ENCODE measurements around the gene LBP.
"Not testable (repeated sequence)": the region's sequence is repeated elsewhere in the genome, so short reads cannot be mapped to it uniquely, and the experiment has no call there.

LBP gene

DNA sequence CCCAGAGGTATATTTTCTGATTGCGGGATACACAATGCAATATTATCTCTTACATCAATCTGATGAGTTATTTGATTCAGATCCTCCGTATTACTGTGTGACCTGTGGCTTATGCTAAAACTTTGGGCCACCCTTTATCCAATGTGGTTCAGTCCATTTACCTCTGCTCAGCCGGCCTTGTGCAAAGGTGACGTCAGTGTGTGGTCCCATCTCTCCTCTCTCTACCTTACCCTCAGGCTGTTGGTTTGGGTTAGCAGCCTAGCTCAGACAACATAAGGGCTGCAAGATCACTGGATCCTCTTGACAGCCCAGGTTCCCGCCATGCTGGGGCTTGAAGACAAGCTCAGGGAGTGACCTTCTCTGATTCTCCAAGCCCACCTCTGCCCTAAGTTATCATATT is 55.8 kb downstream of the LBP start:
- DNase-seq, result no peak

DNA sequence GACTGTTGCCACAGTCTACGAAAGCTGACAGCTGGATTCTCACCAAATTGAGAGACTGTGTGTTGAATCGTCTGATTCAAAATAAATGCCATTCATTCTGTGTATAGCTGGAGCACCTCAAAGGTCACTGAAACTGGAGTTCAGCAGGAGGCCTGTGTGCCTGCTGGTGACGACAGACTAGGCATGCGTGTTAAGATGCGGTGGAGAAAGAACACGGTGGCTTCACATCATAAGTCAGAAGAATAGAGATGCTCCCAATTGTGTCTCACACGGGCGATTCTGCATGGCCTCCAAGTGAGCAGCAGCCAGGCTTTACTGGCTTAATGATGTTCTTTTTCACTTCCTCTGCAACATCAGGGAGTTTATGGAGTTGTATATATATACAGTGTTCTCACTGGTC is 56.5 kb downstream of the LBP start:
- DNase-seq, result no peak

DNA sequence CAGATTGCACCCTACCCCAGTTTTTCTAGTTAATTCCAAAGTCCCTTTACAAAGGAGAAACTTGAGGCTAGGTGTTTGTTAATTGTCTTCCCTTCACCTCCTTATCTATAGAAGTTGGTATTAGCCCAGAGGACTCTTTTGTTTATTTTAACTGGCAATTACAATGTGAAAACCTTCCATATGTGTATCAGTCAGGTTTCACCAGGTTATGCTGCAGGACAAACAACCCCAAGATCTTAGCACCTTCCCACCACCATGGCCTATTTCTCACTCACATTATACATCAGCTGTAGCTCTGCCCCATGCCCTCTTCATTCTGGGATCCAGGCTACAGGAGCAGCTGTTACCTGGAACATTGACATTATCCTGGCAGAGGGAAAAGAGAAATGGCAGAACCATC is 57.7 kb downstream of the LBP start:
- DNase-seq, result no peak

DNA sequence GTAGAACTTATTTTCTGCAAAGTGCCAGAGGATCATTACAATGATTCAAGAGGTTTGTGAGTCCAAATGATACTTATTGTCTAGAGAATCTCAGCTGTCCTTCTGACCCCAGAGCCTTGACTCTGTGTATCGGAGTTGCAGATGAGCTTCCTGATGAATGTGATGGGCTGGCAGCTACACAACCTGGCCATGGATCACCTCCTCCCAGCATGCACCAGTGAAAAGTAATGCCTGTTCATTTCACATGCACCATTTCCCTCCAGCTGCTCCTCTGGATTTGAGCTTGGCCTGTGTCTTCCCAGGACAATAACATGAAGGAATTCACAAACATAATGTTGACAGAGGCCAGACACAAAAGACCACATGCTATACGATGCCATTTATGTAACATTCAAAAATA is 58.9 kb downstream of the LBP start:
- DNase-seq, result no peak

DNA sequence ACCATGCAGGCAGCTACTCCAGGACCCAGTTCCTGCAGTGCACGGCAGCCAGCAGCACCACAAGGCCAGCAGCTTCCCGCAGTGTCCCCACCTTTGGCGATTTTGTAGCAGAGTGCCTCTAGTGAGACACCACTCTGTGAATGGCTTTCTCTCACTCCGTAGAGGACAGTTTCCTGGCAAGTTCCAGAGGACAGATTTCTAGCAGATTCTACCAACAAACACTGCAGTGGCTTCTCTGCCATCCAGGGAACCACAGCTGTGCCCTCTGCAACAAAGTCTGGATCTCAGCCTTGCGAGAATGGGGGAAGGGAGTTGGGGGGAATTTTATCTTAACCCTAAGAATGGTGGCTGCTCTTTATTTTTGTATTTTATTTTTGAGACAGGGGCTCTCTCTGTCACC is 60.2 kb downstream of the LBP start:
- DNase-seq, result no peak

DNA sequence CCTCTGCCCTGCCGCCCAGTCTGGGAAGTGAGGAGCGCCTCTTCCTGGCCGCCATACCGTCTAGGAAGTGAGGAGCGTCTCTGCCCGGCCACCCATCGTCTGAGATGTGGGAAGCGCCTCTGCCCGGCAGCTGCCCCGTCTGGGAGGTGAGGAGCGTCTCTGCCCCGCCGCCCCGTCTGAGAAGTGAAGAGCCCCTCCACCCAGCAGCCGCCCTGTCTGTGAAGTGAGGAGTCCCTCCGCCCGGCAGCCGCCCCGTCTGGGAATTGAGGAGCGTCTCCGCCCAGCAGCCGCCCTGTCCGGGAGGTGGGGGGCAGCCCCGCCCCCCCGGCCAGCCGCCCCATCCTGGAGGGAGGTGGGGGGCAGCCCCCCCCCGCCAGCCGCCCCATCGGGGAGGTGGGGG is 61.0 kb downstream of the LBP start:
- DNase-seq, result no peak

DNA sequence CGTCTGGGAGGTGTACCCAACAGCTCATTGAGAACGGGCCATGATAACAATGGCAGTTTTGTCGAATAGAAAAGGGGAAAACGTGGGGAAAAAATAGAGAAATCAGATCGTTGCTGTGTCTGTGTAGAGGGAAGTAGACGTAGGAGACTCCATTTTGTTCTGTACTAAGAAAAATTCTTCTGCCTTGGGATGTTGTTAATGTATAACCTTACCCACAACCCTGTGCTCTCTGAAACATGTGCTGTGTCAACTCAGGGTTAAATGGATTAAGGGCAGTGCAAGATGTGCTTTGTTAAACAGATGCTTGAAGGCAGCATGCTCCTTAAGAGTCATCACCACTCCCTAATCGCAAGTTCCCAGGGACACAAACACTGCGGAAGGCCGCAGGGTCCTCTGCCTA is 61.5 kb downstream of the LBP start:
- not testable (repeated sequence) for DNase-seq

DNA sequence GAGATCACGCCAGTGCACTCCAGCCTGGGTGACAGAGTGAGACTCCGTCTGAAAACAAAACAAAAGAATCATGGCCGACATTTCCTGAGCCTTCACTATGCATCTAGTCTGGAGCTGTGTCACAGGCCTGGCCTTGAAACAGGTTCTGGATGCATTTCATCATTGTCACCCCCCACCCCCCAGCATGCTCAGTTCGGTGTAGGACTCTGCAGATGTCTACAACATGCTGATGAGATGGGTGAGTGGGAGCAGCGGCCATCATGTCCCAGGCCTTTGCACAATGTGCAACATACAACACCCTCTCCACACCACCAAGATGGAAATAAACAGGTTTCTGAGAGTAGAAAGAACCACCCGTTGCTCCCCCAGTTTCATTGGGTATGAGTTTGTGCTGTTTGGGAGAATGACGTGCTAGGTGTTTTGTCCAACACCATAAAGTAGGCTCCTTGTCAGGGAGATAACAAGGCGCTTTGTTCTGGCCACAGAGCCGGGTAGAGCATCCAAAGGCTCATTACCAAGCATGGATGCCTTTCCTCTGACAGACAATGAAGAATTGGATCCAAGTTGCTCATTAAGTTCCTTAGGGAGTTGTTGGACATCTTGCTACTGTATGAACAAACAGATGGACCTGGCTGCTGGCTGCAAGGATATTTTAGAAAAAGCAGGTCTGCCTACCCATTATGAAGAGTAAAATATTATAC is 66.7 kb downstream of the LBP start:
- no peak for DNase-seq

DNA sequence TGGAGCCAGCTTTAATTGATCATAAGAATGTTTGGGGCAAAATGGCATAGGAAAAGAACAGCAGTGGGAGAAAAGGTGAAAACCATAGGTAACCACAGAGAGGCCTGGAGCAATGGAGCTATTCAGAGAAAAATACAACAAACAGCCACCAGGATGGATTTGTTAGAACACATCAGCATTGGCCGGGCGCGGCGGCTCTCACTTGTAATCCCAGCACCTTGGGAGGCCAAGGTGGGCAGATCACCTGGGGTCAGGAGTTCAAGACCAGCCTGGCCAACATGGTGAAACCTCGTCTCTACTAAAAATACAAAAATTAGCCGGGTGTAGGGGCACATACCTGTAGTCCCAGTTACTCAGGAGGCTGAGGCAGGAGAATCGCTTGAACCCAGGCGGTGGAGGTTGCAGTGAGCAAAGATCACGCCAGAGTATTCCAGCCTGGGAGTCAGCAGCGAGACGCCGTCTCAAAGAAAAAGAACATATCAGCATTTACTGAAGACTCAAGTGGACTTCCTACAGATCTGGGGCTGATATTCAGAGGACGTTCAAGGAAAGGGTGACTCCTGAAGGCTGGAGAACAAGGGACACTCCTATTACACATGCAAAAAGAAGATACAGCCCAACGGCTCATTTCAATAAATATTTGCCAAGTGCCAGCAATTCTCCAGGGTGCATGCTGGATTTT is 68.6 kb downstream of the LBP start:
- DNase-seq, result no peak

DNA sequence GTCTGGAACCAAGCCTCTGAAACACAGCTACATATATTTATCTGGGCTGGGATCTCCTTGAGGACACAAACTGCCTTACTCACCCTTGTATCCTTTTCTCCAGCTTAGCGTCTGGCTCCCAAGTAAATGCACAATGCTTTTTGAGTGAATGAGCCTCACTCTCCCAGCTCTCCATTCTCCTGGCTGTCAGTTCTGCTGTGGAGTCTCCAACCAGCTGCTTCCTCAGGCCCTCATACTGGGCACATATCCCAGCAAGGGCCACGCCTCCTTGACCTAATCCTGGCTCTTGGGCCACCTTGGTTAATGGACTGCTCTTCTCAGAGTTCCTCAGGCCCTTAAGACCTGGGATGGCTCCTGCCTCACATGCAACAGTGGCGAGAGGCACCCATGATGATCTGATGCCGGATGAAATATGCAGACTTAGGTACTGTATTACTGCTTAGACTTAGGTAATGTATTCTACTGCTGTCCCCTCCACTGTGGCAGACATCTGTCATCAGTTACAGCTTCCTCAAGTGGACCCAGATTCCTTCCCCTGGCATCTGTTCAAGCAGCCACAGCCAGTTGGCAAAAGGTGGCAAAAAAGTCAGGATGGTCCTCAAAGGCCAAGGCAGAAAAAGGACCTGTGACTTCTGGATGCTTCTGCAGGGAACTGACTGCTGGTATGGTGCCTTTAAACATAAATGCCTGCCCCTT is 72.4 kb downstream of the LBP start:
- no peak for DNase-seq

DNA sequence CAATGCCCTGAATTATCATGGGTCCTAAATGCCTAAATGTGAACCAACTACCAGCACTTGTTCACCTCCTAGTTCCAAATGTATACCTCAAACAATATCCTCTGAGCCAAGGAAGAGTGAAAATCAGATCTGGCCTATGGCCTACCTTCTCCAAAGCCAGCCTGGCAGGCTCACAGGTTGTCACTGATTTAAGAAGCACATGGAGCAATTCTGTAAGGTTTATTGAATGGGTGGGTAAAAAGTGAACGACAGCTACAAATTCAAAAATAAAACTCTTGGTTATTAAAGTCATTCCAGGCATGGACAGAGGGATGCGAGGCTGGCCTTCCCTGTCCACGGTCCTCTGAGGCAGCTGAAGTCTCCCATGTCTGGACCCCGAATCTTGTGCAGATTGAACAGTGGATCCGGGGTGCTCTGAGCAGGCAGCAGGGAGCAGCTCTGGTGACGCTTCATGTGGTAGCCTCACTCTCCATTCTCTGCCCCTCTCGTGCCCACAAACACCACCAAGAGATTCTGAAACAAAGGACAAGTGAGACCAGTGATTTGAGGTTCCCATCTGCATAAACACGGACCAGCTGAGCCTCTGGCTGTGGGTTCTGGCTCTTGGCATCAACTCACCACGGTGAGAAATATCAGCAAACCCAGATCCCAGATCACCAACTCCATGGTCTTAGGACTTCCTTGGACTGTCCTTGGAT is 74.3 kb downstream of the LBP start:
- no peak for DNase-seq

DNA sequence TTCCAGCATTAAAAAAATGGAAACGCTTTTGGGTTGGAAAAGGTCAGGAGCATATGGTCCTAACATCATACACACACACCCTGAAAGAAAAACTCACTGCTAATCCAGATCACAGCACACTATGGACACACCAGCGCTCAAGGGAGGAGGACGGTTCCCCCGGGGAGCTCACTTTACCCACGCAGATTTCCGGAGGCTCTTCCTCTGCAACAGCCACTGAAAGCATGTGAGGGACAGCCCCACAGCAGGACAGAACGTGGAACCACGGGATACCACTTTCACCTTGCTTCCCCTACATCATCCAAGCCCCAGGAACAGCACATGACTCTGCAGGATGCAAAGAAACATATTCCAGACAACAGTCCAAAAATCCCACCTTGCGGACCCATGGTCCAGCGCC is 75.6 kb downstream of the LBP start:
- no peak for DNase-seq

DNA sequence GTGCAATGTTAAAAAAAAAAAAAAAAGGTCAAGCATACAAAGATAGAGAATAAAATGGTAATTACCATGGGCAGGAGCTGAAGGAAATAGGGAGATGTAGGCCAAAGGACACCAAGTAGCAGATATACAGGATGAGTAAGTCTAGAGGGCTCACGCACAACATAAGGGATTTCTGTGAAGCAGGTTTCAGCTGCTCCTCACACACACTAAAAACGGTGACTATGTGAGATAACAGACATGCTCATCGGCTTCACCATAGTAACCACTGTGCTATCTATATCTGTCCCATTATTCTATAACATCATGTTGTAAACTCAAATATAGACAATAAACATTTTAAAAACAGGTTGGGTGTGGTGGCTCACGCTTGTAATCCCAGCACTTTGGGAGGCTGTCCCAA is 77.3 kb downstream of the LBP start:
- DNase-seq, result no peak

DNA sequence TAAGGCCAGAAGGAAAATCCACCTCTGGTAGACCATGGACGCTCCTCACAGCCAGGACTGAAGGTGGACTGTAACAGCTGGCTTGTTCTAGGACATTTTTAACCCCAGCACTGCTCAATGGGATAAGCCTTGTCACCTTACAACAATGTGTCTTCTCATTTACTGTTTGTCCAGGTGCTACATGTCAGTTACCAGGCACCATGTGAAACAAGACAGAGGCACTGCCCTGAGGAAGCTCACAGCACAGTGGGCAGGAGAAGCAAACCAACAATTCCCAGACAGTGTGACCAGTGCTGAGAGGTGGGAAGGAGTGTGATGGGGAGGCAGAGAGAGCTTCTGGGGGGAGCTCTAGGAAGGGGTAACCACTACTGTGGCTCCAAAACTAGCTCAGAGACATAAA is 78.1 kb downstream of the LBP start:
- no peak for DNase-seq

DNA sequence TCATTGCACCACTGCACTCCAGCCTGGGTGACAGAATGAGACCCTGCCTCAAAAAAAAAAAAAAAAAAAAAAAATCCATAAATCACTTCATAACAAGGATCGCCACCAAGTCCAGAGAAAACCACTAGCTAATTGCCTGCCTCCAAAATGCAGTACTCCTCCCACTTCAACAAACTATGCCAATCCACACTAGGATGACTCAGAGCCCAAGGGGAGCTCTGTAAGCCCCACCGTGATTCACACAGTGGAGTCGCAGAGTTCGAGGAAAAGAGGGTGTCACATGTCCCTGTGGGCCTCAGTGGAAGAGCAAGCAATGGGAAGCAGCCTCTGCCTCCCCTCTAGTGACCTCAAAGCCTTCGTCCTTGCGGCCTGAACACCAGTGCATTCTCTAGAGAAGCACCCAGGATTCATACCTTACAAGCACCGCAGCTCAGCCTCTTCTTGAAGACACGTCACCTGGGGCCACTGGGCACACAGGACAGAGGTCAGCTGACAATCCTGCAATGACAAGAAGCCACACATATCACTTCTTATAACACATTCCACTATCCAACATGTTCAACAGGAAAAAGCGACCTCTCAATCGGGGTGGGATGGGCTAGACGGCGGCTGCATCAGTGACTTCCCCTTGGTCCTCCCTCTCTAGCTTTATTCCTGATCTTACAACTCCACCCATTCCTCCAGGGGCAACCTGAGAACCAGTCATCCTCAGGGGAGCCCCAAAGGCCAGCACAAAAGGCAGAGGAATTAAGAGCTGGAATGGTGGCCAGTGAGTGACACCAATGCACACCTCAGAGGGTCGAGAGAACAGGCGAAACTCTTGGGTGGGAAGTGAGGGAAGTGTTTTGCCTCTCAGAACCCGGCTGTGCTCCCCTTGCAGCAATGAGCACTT is 80.0 kb downstream of the LBP start:
- peak; percentile 83 for DNase-seq

Measured in amniotic stem cell (primary cell).